ENCODE data around the gene CDRT15L2.
"Not testable (repeated sequence)": the region's sequence is repeated elsewhere in the genome, so short reads cannot be mapped to it uniquely, and the experiment has no call there.

- not testable (repeated sequence) for TF ChIP-seq CTCF, POLR2A (IDR thresholded peaks at IDR 0.05)
Observed at GRCh38 chr17:20579424-20579823, at the start of gene CDRT15L2.
